Measurements from ENCODE around the gene SEC11A.
"Not testable (repeated sequence)": the region's sequence is repeated elsewhere in the genome, so short reads cannot be mapped to it uniquely, and the experiment has no call there.

Gene SEC11A

DNA sequence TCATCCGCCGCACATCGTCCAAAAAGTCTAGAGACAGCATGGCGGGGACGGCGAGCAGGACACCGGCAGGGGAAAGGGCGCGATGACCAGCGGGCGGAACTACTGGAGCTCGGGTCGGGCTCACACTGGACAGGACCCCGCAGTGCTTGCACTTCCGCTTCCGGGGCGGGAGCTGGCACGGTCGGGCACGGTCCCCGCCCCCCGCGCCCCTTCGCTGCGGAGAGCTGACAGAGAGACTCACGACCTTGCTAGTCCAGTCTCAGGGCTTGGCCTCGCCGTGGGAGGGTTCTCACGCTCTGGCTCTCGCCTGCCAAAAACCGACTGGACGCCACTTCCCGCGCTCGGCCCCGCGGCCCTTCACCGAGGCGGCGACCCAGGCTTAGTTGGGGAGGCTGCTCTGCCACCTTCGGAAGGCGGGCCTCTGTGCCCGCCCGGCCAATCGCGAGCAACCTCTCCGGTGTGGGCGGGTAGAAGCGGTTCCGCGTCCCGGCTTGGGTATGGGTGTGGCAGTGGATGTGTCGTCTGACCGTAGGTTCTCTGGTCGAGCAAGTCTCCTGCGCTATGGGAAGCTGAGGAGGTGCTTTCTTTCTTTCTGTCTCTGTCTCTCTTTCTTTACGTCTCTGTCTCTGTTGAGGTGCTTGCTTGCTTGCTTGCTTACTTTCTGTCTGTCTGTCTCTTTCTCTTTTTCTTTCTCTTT, at the start of gene SEC11A:
Gene SEC11A, minus strand, starts transcription at position 104 of the 697 bp plus-strand sequence. Its CDS starts 64 bp downstream, at position 40.
- DNase-seq (ENCODE audit: low spot score): peak; percentile 97

DNA sequence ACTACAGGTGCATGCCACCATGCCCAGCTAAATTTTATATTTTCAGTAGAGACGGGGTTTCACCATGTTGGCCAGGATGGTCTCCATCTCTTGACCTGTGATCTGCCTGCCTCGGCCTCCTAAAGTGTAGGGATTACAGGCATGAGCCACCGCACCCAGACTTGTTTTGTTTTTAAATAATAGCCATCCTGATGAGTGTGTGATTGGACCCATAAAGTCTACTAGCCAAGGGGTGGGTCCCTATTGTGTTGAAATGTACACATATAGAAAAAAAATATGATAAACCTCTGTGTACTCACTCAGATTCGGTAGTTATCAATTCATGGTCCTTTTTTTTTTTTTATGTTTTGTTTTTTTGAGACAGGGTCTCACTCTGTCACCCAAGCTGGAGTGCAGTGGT, 49.7 kb upstream of the SEC11A start:
- no peak for DNase-seq (ENCODE audit: low spot score)

DNA sequence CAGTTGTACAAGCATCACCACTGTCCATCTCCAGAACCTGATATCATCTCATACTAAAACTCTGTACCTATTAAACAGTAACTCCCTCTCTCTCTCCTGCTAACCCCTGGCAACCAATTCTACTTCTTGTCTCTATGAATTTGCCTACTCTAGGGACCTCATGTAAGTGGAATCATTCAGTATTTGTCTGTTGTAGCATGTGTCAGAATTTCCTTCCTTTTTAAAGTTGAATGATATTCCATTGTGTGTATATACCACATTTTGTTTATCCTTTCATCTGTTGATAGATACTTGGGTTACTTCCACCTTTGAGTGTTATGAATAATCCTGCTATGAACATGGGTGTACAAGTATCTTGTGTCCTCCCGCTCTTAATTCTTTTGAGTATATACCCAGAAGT, 49.0 kb upstream of the SEC11A start:
- DNase-seq (ENCODE audit: low spot score): no peak

GRCh38 chr15:84764585-84764984, 48.6 kb upstream of the SEC11A start:
- DNase-seq (ENCODE audit: low spot score): no peak

- DNase-seq (ENCODE audit: low spot score): no peak
These were observed 47.1 kb upstream of the SEC11A start for GRCh38 chr15:84762840-84763572.

DNA sequence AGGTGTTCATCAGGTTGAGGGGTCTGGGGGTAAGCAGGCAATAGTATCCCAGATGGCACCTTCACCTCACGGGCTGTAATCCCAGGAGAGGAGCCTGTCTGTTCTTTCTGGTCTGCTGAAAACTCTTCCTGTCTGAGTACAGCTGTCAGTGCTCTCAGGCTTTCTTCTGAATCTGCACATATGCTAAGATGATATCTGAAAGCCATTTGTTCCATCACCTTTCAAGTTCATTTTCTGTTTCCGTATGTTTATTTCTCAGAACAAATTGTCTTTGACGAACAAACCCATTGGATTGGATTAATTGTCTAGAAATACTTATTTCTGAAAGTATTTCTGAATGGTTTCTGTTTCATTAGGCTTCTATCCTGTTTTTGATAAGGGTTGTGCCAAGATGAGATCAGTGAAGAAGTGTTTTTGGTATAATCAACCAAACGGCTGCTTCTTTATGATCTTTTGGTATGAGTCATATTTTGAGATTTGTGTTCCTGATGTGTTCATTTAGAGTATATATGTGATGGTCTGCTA, 45.7 kb upstream of the SEC11A start:
- DNase-seq (ENCODE audit: low spot score): no peak

GRCh38 chr15:84760219-84760618, 44.3 kb upstream of the SEC11A start:
- DNase-seq (ENCODE audit: low spot score): no peak

- DNase-seq (ENCODE audit: low spot score): no peak
These were observed 43.1 kb upstream of the SEC11A start for GRCh38 chr15:84759018-84759417.

DNA sequence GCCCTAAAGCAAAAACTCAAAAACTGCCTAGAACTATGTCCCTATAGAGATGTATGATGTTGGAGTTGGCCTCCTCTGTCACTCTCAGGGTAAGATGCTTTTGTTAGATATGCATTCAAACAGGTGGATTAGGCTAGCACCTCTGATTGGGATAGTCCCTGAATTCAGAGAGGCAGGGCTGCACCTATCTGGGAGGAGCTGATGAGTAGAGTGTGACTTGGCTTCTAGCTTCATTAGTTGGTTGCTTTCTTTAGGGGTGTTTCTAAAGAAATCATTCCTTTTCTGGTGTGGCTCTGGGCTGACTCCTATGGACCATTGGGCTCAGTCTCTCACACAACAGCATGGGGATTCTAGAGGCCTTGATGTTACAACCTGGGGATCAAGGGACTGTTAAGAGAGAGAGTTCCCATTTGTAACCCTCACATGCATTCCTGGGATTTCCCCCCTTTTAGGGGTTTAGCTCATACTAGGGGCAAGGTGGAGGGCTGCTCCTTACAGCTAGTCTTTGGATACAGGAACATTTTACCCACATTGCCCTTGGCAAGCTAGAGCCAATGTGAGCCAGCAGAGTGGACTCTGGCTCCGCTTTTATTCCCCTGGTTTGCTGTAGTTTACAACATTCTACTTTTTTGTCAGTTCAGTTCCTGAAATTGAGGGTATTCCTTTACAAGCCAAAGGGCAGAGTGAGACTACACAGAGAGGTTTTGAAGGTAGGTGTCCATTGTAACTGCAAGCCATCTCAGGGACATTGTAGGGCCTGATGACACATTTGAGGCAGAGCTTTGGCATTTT, 40.0 kb upstream of the SEC11A start:
- no peak for DNase-seq (ENCODE audit: low spot score)

GRCh38 chr15:84754889-84755288, 39.0 kb upstream of the SEC11A start:
- not testable (repeated sequence) for DNase-seq (ENCODE audit: low spot score)

DNA sequence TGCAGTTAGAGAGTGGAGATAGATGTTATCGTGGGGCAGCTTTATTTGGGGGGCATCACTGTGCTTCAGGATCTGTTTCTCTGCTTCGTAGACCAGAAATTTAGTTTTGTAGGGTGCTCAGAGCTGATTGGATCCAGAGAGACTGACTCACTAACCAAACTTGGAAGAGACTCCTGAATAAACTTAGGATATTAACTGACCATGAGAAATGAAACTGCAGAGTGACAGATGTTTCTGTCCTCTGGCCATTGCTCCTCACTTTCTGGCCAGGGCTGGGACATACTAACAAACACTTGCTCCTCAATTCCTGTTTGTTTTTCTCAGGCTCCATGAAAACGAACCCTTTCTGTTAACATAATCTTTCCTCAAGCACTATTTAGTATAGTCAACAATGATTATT, 36.8 kb upstream of the SEC11A start:
- peak; percentile 37 for DNase-seq (ENCODE audit: low spot score)

- no peak for DNase-seq (ENCODE audit: low spot score)
These were observed 36.3 kb upstream of the SEC11A start for GRCh38 chr15:84752195-84752594.

GRCh38 chr15:84751721-84752120, 35.8 kb upstream of the SEC11A start:
- DNase-seq (ENCODE audit: low spot score): not testable (repeated sequence)

GRCh38 chr15:84750583-84751092, 34.7 kb upstream of the SEC11A start:
- peak; percentile 27 for DNase-seq (ENCODE audit: low spot score)

GRCh38 chr15:84749111-84749991, 33.4 kb upstream of the SEC11A start:
- DNase-seq (ENCODE audit: low spot score): peak; percentile 59

- DNase-seq (ENCODE audit: low spot score): peak; percentile 88
These were observed 32.6 kb upstream of the SEC11A start, which contains the start of gene ZNF592 for GRCh38 chr15:84748274-84749110. TSS of gene ZNF592 (plus strand) at chr15:84748592. CDS start at chr15:84782676, 34,084 bp downstream.

GRCh38 chr15:84747416-84748273, 31.7 kb upstream of the SEC11A start:
- DNase-seq (ENCODE audit: low spot score): peak; percentile 81

GRCh38 chr15:84741121-84741520, 25.2 kb upstream of the SEC11A start:
- DNase-seq (ENCODE audit: low spot score): no peak

DNA sequence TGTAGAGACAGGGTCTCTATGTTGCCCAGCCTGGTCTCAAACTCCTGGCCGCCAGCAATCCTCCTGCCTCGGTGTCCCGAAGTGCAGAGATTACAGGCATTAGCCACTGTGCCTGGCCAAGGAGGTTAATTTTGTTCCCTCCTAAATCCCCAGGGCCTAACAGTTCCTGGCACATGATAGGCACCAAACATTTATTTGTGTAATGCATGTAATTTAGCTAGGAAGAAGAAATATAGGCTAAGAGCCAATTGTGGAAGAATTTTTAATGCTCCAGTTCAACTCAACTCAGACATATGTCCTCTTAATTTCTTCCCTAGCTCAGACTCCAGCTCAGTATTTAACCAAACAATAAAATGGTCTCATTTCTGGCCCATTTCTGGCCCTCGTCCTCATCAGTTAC, 24.8 kb upstream of the SEC11A start:
- DNase-seq (ENCODE audit: low spot score): no peak

Measured in kidney tubule cell (primary cell).